IPS-18a (cell line): Measurements from ENCODE around the gene SMAD9.

ENCODE experiments used
- H3K27ac ChIP-seq: one replicate; pipeline ENCODE4 v1.5.1; 2013; ENCODE audit warnings: low read length
- H3K27me3 ChIP-seq: one replicate; pipeline ENCODE4 v1.6.1; 2013; ENCODE audit warnings: mild to moderate bottlenecking, low read length; ENCODE audit not compliant: control insufficient read depth, insufficient read depth
- H3K36me3 ChIP-seq: one replicate; pipeline ENCODE4 v1.6.1; 2013; ENCODE audit warnings: low read depth, low read length; ENCODE audit not compliant: control insufficient read depth
- H3K4me1 ChIP-seq: one replicate; pipeline ENCODE4 v1.6.1; 2013; ENCODE audit warnings: low read depth, low read length; ENCODE audit not compliant: control insufficient read depth
- H3K4me3 ChIP-seq: one replicate; pipeline ENCODE4 v1.5.1; 2013; ENCODE audit warnings: low read length
- H3K9ac ChIP-seq: one replicate; pipeline ENCODE4 v1.6.1; 2013; ENCODE audit warnings: mild to moderate bottlenecking, low read length, moderate library complexity
- H3K9me3 ChIP-seq: one replicate; pipeline ENCODE4 v1.6.1; 2013; ENCODE audit warnings: low read depth, low read length; ENCODE audit not compliant: control insufficient read depth

SMAD9 gene

DNA sequence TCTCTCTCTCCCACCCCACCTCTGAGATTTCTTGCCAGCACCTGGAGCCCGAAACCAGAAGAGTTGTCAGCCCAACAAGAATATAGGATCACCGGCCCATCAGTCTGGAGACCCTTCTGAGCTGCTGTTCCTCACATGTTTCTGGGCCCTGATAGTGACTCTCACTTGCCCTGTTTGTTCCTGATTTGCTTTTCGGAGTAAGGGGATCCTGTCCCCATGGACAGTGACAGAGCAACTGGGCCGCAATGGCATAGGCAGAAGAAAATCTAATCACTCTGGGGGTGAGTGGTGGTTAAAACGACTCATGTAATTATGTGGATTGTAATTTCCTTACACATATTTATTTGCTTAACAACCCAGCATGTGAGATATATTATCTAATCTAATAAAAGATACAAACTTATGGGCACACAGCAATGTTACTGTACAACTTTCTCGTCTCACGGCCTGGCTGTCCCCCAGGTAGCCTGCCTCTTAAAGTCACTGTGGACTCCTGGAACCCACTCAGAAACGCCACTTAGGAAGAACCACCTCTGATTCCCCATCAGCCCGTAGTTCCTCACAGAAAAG lies 663 bp upstream of the SMAD9 start:
- Histone ChIP-seq H3K4me3 (peak overlapping the region; percentile 47), H3K27ac (no peak overlapping the region)

GRCh38 chr13:36919171-36919832 lies 736 bp downstream of the SMAD9 start:
- Histone ChIP-seq H3K27ac (no peak overlapping the region), H3K4me3 (peak overlapping the region; percentile 63)

More for the DNA sequence above, 663 bp upstream of the SMAD9 start:
- Histone ChIP-seq H3K36me3 (no peaks in the 10 kb centered on the region), H3K9ac (no peak overlapping the region), H3K9me3 (no peaks in the 10 kb centered on the region), H3K27me3 (peaks cover 46% of the 10 kb centered on the region), H3K4me1 (peaks cover 4% of the 10 kb centered on the region)

GRCh38 chr13:36918246-36919131 lies 1.5 kb downstream of the SMAD9 start:
- H3K4me3 ChIP-seq = peak overlapping the region; percentile 63
- H3K36me3 ChIP-seq = no peaks in the 10 kb centered on the region
- H3K9ac ChIP-seq = peak overlapping the region; percentile 11
- no peak overlapping the region for H3K27ac ChIP-seq
- no peaks in the 10 kb centered on the region for H3K9me3 ChIP-seq
- H3K4me1 ChIP-seq = peaks cover 4% of the 10 kb centered on the region
- H3K27me3 ChIP-seq = peaks cover 46% of the 10 kb centered on the region

More at GRCh38 chr13:36919171-36919832, 736 bp downstream of the SMAD9 start:
- Histone ChIP-seq H3K9ac (peak overlapping the region; percentile 11), H3K27me3 (peaks cover 46% of the 10 kb centered on the region), H3K36me3 (no peaks in the 10 kb centered on the region), H3K4me1 (peaks cover 4% of the 10 kb centered on the region), H3K9me3 (no peaks in the 10 kb centered on the region)

DNA sequence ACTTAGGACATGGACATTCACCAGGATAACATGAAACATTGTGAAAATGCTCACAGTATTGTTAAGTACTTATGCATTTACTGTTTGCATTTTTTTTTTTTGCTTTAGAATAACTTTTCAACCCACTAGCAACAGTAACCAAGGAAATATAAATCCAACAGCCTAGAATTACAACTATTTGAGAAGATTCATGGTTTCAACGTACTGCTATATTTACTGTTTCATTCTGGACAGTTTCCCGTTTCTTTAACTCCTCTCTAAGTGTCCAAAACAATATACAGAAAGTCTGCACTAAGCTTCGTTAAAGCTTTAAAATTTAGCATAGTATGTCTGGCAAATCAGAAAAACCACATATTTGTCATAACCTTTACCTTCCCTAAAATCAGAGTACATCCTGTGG lies 2.7 kb downstream of the SMAD9 start:
- peaks cover 4% of the 10 kb centered on the region for H3K4me1 ChIP-seq
- H3K9ac ChIP-seq = no peak overlapping the region
- no peaks in the 10 kb centered on the region for H3K9me3 ChIP-seq
- H3K27me3 ChIP-seq = peaks cover 46% of the 10 kb centered on the region
- no peak overlapping the region for H3K27ac ChIP-seq
- no peaks in the 10 kb centered on the region for H3K36me3 ChIP-seq
- no peak overlapping the region for H3K4me3 ChIP-seq

DNA sequence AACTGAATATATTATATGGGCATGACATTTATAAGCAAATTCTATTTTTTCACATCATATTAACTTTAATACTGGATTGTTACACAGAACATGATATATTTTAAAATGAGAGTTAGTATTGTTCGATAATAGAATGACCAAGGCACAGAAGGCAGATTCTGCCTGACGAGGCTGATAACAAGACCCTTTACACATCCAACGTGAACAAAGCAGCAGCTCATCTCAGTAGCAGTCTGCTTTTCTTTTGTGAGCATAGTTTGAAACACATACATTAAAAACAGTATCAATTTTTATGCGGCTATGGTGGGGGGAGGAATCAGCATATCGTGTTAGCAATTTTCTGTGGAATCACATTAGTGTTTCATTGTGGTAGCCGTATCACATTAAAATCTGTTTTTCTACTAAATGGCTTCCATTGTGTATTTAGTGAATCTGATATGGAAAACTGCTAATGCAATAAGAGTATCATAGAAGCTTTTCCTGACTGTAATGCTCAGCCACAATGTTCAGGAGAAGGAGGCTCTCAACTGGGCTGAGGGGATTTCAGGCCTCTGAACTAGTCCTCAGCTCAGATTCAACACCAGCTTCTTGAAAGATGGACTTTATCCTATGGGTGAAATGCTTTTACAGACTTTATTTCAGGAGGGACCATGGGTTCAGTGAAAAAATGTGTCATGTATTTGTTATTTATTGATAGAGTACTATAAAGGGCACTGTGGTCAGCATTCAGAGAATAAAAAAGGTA lies 4.0 kb downstream of the SMAD9 start:
- Histone ChIP-seq H3K9ac (no peak overlapping the region), H3K27ac (no peak overlapping the region), H3K4me1 (peaks cover 4% of the 10 kb centered on the region), H3K27me3 (peaks cover 38% of the 10 kb centered on the region), H3K9me3 (no peaks in the 10 kb centered on the region), H3K36me3 (no peaks in the 10 kb centered on the region), H3K4me3 (no peak overlapping the region)

GRCh38 chr13:36915106-36915505 lies 4.9 kb downstream of the SMAD9 start:
- H3K4me1 ChIP-seq = peaks cover 4% of the 10 kb centered on the region
- no peak overlapping the region for H3K27ac ChIP-seq
- H3K36me3 ChIP-seq = no peaks in the 10 kb centered on the region

DNA sequence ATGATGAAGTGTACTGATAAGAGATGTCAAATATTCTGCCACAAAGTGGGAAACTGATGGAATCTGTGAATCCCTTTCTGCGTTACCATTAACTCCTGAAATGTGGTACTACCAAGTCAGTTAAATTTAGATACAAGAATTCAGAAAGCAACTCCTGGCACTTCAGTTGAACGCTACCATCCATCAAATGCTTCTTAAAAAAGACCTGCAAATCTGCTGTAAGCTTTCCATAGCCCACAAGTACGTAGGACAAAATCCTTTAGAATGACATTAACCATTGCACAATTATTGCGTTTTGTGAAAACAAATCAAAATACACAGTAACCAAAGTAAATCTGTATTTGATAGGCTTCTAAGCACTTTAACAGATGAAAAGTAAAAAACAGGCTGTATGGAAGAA lies 5.4 kb downstream of the SMAD9 start:
- H3K4me1 ChIP-seq = peaks cover 4% of the 10 kb centered on the region
- H3K36me3 ChIP-seq = no peaks in the 10 kb centered on the region
- H3K27ac ChIP-seq = no peak overlapping the region
- H3K4me3 ChIP-seq = no peak overlapping the region
- H3K27me3 ChIP-seq = peaks cover 30% of the 10 kb centered on the region
- H3K9me3 ChIP-seq = no peaks in the 10 kb centered on the region
- H3K9ac ChIP-seq = no peak overlapping the region

More at GRCh38 chr13:36915106-36915505, 4.9 kb downstream of the SMAD9 start:
- Histone ChIP-seq H3K27me3 (peaks cover 30% of the 10 kb centered on the region), H3K4me3 (no peak overlapping the region), H3K9me3 (no peaks in the 10 kb centered on the region), H3K9ac (no peak overlapping the region)

GRCh38 chr13:36913463-36913862 lies 6.6 kb downstream of the SMAD9 start:
- no peak overlapping the region for H3K4me3 ChIP-seq
- H3K4me1 ChIP-seq = no peaks in the 10 kb centered on the region
- no peaks in the 10 kb centered on the region for H3K9me3 ChIP-seq
- peaks cover 20% of the 10 kb centered on the region for H3K27me3 ChIP-seq
- no peak overlapping the region for H3K27ac ChIP-seq
- H3K9ac ChIP-seq = no peak overlapping the region
- no peaks in the 10 kb centered on the region for H3K36me3 ChIP-seq

DNA sequence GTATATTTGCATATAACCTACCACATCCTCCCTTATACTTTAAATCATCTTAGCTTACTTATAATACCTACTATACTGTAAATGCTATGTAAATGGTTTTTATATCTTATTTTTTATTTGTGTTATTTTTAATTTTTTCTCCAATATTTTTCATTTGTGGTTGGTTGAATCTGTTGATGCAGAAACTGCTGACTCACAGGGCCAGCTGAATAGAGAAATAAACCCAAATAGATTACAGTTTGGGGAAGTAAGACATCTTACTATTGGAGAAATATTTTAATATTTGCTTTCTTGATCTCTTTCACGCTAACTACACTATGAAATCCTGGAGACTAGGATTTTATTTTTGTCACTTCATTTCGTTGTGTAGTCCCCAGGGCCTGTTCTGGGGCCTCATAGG lies 7.1 kb downstream of the SMAD9 start:
- no peaks in the 10 kb centered on the region for H3K4me1 ChIP-seq
- H3K36me3 ChIP-seq = no peaks in the 10 kb centered on the region
- no peak overlapping the region for H3K9ac ChIP-seq
- no peaks in the 10 kb centered on the region for H3K9me3 ChIP-seq
- H3K27ac ChIP-seq = no peak overlapping the region
- H3K27me3 ChIP-seq = peaks cover 15% of the 10 kb centered on the region
- no peak overlapping the region for H3K4me3 ChIP-seq

DNA sequence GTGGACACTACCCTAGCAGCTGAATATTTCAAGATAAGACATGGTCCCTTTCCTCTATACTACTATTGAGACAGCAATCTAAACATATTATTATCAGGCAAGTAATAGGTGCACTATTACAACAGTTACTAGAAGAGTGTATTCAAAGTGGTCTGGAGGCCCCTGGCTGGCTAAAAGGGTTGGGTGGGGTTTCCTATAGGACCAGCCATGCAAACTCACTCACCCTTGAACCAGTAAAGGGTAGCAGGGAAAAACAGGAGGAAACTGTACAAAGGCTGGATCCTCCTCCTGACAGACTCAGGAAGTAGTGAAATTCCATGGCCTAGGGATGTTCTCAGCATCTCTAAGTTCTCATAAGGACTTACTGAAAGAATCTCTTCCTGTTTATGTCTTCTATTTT lies 7.7 kb downstream of the SMAD9 start:
- Histone ChIP-seq H3K27me3 (peaks cover 9% of the 10 kb centered on the region), H3K27ac (no peak overlapping the region), H3K9me3 (no peaks in the 10 kb centered on the region), H3K9ac (no peak overlapping the region), H3K4me1 (no peaks in the 10 kb centered on the region), H3K36me3 (no peaks in the 10 kb centered on the region), H3K4me3 (no peak overlapping the region)

GRCh38 chr13:36910545-36910944 lies 9.5 kb downstream of the SMAD9 start:
- no peaks in the 10 kb centered on the region for H3K4me1 ChIP-seq
- H3K36me3 ChIP-seq = no peaks in the 10 kb centered on the region
- H3K9me3 ChIP-seq = no peaks in the 10 kb centered on the region
- H3K27ac ChIP-seq = no peak overlapping the region
- no peak overlapping the region for H3K9ac ChIP-seq
- no peak overlapping the region for H3K4me3 ChIP-seq
- H3K27me3 ChIP-seq = no peaks in the 10 kb centered on the region
